CD4-positive, alpha-beta T cell treated with Interleukin-15 for 4 hours (primary cell): ENCODE measurements around the gene PUDP.
"Not testable (repeated sequence)": the region's sequence is repeated elsewhere in the genome, so short reads cannot be mapped to it uniquely, and the experiment has no call there.

Experiments used
- DNase-seq: peaks from one replicate; pipeline ENCODE4 v3.0.0-alpha.2; 2020; ENCODE audit warnings: low spot score

PUDP gene

DNA sequence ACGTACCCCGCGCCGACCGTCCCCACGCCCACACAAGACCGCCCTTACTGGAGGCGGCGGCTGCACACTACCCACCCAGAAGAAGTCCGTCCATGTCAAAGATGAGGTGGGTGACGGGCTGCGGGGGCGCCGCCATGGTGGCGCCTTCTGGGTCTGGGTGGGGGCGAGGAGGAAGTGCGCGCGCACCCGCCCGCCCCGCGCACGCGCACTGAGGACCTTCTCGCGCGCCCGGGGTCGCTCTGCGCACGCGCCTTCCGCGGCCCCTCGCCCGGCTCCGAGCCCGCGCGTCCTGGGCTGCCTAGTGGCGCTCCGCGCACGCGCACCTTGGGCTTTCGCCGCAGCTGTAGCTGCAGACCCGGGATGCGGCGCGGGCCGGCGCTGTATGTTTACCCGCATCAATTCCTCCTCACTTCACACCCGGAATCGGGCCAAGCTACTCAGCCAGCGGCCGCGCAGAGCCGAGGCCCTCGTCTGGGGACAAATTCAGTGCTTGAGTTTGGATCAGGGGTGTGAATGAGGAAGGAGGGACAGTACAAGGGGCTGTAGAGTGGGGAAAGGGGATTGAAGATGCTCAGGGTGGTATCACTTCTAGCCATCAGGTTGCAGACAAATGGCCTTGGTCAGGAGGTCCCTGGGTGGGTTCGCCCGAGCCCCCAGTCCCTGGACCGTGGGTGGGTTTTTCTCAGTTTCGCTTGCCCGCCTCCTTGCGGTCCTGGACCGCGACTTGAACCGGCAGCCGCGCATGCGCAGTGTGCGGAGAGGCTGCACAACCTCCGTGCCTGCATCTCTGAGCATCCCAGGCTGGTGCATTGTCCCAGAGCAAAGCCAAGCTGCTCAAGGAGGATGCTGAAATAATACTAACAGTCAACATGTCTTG is at the start of gene PUDP:
PUDP (minus strand) TSS at position 176 of the 877 bp plus-strand sequence; CDS start at position 136, 40 bp downstream.
- DNase-seq: peak; percentile 81

DNA sequence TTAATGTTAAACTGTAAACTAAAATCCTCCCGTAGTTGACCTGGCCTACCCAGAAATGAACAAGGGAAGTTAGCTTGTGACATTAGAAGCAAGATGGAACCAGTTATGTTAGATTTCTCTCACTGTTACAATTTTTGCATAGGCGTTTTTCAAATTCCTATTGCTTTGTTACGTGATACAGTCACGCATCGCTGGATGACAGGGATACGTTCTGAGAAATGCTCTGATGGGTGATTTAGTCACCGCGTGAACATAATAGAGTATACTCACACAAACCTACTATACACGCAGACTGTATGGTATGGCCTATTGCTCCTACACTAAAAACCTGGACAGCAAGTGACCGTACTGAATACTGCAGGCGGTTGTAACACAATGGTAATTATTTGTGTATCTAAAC is 46.7 kb upstream of the PUDP start:
- DNase-seq: no peak

- no peak for DNase-seq
Measured at GRCh38 chrX:7192871-7193270, 44.9 kb upstream of the PUDP start.

GRCh38 chrX:7191681-7192110 is 43.7 kb upstream of the PUDP start:
- DNase-seq: no peak

GRCh38 chrX:7190157-7190556 is 42.2 kb upstream of the PUDP start:
- no peak for DNase-seq

DNA sequence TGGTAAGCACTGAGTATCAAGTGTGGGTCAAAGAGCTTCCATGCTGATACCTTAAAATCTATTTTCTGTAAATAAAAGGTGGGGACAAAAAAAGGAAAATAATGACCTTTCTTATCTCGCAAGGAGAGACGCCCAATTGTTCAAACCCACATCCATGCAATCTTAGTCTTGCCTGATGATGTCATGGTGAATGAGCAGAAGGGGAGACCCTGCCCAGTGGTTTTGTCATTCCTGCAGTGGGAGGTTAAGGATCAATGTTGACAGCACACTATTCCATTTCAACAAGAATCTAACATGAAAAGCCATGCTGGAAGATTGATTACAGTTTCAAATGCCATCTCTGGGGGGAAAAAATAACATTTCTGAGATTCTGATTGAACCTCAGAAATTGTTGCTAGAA is 40.7 kb upstream of the PUDP start:
- no peak for DNase-seq

DNA sequence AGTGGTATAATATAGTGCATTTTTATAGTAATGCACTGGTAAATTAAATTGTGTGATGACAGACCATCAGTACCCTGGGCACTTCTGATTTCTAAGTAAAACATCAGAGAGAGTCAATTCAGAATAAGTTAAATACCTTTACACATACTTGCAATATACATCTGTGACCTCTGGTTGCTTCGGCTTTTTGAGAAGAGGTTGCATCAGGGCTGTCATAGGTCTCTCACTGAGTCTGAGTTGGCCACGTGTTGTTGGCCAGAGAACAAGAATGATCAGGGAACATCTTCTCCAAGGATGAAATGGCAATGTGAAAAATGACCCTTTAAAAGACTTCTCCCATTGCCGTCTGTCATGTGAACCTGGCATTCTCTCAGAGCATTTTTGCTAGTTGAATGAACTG is 36.9 kb upstream of the PUDP start:
- DNase-seq: no peak

GRCh38 chrX:7179446-7179845 is 31.5 kb upstream of the PUDP start:
- DNase-seq: no peak

GRCh38 chrX:7178859-7179258 is 30.9 kb upstream of the PUDP start:
- not testable (repeated sequence) for DNase-seq

GRCh38 chrX:7170898-7171297 is 22.9 kb upstream of the PUDP start:
- DNase-seq: peak; percentile 31

- DNase-seq: no peak
Measured at GRCh38 chrX:7169627-7170026, 21.7 kb upstream of the PUDP start.

- no peak for DNase-seq
Measured at GRCh38 chrX:7168371-7168770, 20.4 kb upstream of the PUDP start.

- no peak for DNase-seq
Measured at GRCh38 chrX:7164174-7164573, 16.2 kb upstream of the PUDP start.

DNA sequence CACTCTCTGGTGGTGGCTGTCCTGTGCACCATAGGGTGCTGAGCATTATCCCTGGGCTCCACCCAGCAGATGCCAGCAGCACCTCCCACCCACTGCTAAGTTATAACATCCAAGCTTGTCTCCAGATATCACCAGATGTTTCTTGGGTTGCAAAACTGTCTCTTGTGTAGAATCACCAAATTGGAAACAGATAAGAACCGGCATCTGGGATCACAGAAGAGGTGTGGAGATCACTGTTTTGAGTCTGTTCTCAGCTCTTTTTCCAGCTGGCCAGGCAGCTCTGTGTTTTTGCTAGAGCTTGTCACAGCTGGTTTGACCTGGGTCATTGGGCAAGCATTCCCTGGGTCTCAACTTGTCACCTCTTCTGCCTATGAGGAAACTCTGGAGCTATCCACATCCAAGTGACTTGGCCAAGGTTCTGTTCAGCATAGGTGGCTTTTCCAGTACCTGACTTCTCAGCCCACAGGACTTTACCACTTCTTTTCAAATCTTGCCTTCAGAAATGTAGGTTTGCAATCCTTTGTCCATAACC is 15.3 kb upstream of the PUDP start:
- DNase-seq: no peak

GRCh38 chrX:7159149-7159861 is 11.4 kb upstream of the PUDP start:
- no peak for DNase-seq

DNA sequence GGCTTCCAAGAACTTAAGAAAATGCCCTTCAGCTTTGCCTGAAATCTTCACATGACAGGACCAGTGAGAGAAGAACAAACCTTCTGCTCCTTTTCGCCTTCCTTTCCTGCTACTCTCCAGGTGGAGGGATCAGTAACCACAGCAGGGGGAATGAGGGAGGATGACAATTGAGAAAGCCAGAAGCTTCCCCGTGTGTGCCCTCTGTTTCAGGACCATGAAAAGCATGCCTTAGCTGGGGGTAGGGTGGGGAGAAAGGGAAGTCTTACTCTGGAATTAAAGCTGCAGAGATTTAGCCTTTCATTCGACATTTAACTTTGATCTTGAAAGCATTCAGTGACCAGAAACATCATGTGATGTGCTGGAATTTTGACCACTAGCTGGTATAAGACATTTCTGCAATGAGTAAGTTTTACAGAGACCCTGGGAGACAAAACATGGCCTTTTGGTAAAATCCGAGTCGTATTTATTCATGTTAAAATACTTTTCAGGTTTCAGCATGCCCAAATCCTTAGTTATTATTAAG is 10.6 kb upstream of the PUDP start:
- no peak for DNase-seq

GRCh38 chrX:7156879-7157278 is 8.9 kb upstream of the PUDP start:
- no peak for DNase-seq

- no peak for DNase-seq
Measured at GRCh38 chrX:7155163-7155562, 7.2 kb upstream of the PUDP start.

- no peak for DNase-seq
Measured at GRCh38 chrX:7154041-7154597, 6.2 kb upstream of the PUDP start.

- DNase-seq: no peak
Measured at GRCh38 chrX:7153231-7153630, 5.3 kb upstream of the PUDP start.

DNA sequence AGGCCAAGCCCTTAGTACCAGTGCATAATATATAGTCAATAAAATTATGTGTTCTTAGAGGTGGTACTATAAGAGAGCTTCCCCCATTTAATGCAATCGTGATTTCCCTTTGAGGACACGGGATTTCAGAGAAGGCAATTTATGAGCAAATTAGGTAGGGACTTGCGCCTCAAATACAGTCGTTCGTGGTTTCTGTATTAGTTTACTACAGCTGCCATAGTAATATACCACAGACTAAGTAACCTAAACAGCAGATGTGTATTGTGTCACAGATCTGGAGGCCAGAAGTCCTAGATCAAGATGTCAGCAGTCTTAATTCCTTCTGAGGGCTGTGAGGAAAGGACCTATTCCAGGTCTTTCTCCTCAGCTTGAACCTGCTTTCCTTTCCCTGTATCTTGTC is 1.5 kb upstream of the PUDP start:
- no peak for DNase-seq

- peak; percentile 7 for DNase-seq
Measured at GRCh38 chrX:7147413-7147977, 458 bp downstream of the PUDP start, which contains the start of gene STS. TSS of gene STS (plus strand) at chrX:7147712. CDS start at chrX:7253200, 105,488 bp downstream.
